Measurements from ENCODE around the gene CACNA1G. TPM values are rescaled to one million over a fixed set of nuclear protein-coding genes. Genes with fewer than 3 reads are reported as not detected.

Gene CACNA1G
- total and polyA plus RNA-seq, 9 of the 15 experiments (the other 6 are each of a cell fraction or from before 2014, with no cell fraction given) = 0.01 TPM; not detected in 8

DNA sequence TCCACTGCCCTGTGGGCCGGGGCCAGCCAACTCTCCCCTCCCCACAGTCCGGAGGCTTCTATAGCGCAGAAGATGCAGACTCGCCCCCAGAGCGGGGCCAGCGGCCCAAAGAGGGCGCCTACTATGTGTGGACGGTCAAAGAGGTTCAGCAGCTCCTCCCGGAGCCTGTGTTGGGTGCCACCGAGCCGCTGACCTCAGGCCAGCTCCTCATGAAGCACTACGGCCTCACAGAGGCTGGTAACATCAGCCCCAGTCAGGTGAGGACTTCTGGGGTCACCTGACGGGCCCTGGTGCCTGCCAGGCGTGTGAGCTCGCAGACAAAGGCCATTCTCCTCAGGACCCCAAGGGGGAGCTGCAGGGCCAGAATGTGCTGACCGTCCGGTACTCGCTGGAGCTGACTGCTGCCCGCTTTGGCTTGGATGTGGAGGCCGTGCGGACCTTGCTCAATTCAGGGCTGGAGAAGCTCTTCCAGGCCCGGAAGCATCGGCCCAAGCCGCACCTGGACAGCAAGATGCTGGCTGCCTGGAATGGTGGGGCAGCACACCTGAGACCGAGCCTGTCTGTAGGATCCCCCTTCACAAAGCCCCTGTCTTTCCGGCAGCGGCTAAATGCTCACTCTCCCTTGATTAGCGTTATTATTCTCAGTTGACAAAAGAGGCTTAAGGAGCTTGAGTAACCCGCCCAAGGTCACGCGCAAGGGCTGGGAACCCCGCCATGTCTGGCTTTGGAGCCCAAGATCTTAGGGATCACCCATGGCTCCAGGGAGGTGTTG, 9.7 kb upstream of the CACNA1G start (continued):
- no peak for TF ChIP-seq FOXK2 (conservative IDR thresholded peaks at IDR 0.05 in 1 of 2, IDR thresholded peaks at IDR 0.05 in 1 of 2; ENCODE audit: low read depth in 2 of 2)
- TF ChIP-seq RAD21 (CRISPR knock-in tag; conservative IDR thresholded peaks at IDR 0.05 in 1 of 2, IDR thresholded peaks at IDR 0.05 in 1 of 2) = peak; percentile 89 to 97
- TF ChIP-seq ELF1 (tag; IDR thresholded peaks at IDR 0.05) = no peak
- TF ChIP-seq C11orf30 (IDR thresholded peaks at IDR 0.05; ENCODE audit: low read depth) = peak; percentile 48

DNA sequence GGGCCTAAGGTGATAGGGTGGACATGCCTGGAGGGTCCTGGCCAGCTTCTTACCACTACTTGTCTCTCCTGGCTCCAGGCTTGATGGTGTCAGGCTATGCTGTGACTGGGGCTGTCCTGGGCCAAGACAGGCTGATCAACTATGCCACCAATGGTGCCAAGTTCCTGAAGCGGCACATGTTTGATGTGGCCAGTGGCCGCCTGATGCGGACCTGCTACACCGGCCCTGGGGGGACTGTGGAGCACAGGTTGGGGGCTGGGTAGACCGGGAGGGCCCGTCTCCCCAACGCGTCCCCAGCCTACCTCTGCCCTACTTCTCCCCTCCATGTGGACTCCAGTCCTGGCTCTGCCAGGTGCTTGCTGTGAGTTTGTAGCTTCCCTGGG, 9.1 kb upstream of the CACNA1G start:
- Histone ChIP-seq H3K36me3 (ENCODE audit: control insufficient read depth, insufficient read depth, low read length) (no peaks in the 10 kb centered on the region), H3K4me2 (ENCODE audit: insufficient read depth, low read length) (no peak overlapping the region), H3K27ac (ENCODE audit: extremely low read depth, low read depth, low read length) (no peak overlapping the region), H3K4me1 (replicated peaks in 1 of 2; ENCODE audit: control insufficient read depth in 2 of 2, insufficient read depth in 2 of 2, low read length in 2 of 2) (peaks cover 6 to 43% of the 10 kb centered on the region in 2 experiments; a peak in 4 of 5 replicates), H3K79me2 (ENCODE audit: control insufficient read depth, insufficient read depth, low read length) (no peaks in the 10 kb centered on the region), H4K20me1 (replicated peaks; ENCODE audit: control insufficient read depth, insufficient read depth, low read length) (no peaks in the 10 kb centered on the region; the same call in 1 of the 2 replicates), H3K9ac (ENCODE audit: insufficient read depth in 1 of 2, low read depth in 2 of 2, low read length in 2 of 2) (no peak overlapping the region), H3K27me3 (ENCODE audit: control insufficient read depth in 2 of 2, insufficient read depth in 2 of 2, low read length in 2 of 2) (peaks cover 3 to 34% of the 10 kb centered on the region in 2 experiments; a peak in 2 of 5 replicates), H2AFZ (ENCODE audit: low read depth, low read length) (no peak overlapping the region), H3K9me1 (ENCODE audit: control insufficient read depth, insufficient read depth, low read length) (no peaks in the 10 kb centered on the region), H3K4me3 (no peak overlapping the region), H3K9me3 (replicated peaks; ENCODE audit: control insufficient read depth, insufficient read depth, low read depth, low read length) (no peaks in the 10 kb centered on the region)
- no peak for DNase-seq (ENCODE audit: extremely low read depth in 1 of 4, low spot score in 3 of 4)
- FAIRE-seq = no peak
- in situ Hi-C loops (cut with MboI) = no loop called here
- ATAC-seq = no peak
- ChIA-PET CTCF (ENCODE audit: low intra/inter-chr PET ratio) (interaction anchor here (0.6 to 1.9 kb wide), 4 partner anchors 62 to 130 kb away, joined by 3 to 7 read pairs (median 6); no protein-coding TSS in a partner anchor), POLR2A (interaction anchor here (0.6 to 1.3 kb wide), 6 partner anchors 9 to 158 kb away, joined by 3 to 7 read pairs (median 4); partner anchors contain the start of gene CACNA1G)
- no TSS peak for BruUV-seq (replicated peaks)
- intact Hi-C loops (cut with micrococcal nuclease) = loop anchor here (1.0 to 2.0 kb wide), 2 partner anchors 75 to 130 kb away; no protein-coding TSS in a partner anchor
- 80% methylated on average over 1 of the region's 8 CpGs for WGBS (ENCODE audit: insufficient coverage, low coverage, missing lambda C conversion rate)
- TF ChIP-seq TCF3 (CRISPR knock-in tag; IDR thresholded peaks at IDR 0.05) (no peak), RBM22 (IDR thresholded peaks at IDR 0.05; ENCODE audit: low read depth, low read length, poor library complexity, severe bottlenecking) (no peak), FOXA1 (IDR thresholded peaks at IDR 0.05; ENCODE audit: borderline replicate concordance) (no peak), TFAM (CRISPR knock-in tag; conservative IDR thresholded peaks at IDR 0.05) (no peak), ZNF785 (CRISPR knock-in tag; IDR thresholded peaks at IDR 0.05) (no peak), STAT5A (IDR thresholded peaks at IDR 0.05; ENCODE audit: borderline replicate concordance, low read length) (no peak), WHSC1 (IDR thresholded peaks at IDR 0.05; ENCODE audit: low read length) (no peak)
- TF ChIP-seq, protein P1, sequence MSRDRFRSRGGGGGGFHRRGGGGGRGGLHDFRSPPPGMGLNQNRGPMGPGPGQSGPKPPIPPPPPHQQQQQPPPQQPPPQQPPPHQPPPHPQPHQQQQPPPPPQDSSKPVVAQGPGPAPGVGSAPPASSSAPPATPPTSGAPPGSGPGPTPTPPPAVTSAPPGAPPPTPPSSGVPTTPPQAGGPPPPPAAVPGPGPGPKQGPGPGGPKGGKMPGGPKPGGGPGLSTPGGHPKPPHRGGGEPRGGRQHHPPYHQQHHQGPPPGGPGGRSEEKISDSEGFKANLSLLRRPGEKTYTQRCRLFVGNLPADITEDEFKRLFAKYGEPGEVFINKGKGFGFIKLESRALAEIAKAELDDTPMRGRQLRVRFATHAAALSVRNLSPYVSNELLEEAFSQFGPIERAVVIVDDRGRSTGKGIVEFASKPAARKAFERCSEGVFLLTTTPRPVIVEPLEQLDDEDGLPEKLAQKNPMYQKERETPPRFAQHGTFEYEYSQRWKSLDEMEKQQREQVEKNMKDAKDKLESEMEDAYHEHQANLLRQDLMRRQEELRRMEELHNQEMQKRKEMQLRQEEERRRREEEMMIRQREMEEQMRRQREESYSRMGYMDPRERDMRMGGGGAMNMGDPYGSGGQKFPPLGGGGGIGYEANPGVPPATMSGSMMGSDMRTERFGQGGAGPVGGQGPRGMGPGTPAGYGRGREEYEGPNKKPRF (IDR thresholded peaks at IDR 0.05; ENCODE audit: low read depth, low read length) = no peak
- TF ChIP-seq, protein P2, sequence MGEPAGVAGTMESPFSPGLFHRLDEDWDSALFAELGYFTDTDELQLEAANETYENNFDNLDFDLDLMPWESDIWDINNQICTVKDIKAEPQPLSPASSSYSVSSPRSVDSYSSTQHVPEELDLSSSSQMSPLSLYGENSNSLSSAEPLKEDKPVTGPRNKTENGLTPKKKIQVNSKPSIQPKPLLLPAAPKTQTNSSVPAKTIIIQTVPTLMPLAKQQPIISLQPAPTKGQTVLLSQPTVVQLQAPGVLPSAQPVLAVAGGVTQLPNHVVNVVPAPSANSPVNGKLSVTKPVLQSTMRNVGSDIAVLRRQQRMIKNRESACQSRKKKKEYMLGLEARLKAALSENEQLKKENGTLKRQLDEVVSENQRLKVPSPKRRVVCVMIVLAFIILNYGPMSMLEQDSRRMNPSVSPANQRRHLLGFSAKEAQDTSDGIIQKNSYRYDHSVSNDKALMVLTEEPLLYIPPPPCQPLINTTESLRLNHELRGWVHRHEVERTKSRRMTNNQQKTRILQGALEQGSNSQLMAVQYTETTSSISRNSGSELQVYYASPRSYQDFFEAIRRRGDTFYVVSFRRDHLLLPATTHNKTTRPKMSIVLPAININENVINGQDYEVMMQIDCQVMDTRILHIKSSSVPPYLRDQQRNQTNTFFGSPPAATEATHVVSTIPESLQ (CRISPR knock-in tag; IDR thresholded peaks at IDR 0.05) = no peak
- TF ChIP-seq, protein P3, sequence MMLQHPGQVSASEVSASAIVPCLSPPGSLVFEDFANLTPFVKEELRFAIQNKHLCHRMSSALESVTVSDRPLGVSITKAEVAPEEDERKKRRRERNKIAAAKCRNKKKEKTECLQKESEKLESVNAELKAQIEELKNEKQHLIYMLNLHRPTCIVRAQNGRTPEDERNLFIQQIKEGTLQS (IDR thresholded peaks at IDR 0.05) = no peak
- TF ChIP-seq, protein P3 (CRISPR knock-in tag; conservative IDR thresholded peaks at IDR 0.05) = no peak
